Measurements from ENCODE around the gene ZNF627.
"Not testable (repeated sequence)": the region's sequence is repeated elsewhere in the genome, so short reads cannot be mapped to it uniquely, and the experiment has no call there.

Gene ZNF627

DNA sequence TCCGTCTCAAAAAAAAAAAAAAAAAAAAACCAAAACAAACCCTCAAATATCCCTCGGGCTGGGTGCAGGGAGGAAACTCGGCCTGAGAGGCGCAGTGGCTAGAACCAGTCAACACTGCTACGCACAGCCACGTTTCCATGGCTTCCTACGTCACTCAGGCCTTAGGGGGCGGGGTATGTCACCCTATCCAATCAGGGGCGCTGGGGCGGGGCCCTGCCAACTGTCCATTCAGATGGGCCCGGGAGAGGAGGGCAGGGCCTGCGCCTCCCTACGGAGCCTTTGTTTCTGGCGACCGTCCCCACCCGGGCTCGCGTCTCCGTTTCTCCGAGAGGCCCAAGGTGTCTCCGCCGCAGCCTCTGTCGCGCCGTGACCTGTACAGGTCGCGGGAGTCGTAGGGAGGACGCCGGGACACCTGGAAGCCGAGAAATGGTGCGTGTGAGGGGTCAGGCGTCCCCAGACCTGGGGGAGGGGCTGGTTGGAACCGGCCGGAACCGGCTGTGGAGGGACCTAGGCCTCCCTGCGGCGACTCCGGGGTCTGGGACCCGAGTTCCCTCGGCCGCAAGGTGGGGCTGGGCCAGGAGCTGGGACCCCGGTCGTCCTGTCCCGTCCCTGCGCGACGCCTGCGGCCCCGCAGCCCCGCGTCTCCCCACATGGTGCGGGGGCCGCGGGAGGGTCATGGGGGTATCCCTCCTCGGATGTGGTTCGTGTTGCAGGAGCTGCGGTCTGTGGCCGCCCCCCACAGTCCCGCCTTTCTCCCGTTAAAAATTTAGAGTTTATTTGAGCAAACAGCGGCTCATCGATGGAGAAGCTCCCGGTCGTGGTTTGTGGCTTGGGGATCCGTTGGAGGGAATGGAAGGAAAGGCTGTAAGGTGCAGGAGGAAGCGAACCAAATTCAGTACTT lies at the start of gene ZNF627:
Gene ZNF627 (plus strand): TSS at position 282 of the 901 bp plus-strand sequence. CDS start 145 bp downstream, at position 427.
- peak; percentile 96 for DNase-seq (ENCODE audit: low read depth, low spot score)

GRCh38 chr19:11547929-11548700 lies 49.2 kb upstream of the ZNF627 start:
- DNase-seq (ENCODE audit: low read depth, low spot score) = no peak

DNA sequence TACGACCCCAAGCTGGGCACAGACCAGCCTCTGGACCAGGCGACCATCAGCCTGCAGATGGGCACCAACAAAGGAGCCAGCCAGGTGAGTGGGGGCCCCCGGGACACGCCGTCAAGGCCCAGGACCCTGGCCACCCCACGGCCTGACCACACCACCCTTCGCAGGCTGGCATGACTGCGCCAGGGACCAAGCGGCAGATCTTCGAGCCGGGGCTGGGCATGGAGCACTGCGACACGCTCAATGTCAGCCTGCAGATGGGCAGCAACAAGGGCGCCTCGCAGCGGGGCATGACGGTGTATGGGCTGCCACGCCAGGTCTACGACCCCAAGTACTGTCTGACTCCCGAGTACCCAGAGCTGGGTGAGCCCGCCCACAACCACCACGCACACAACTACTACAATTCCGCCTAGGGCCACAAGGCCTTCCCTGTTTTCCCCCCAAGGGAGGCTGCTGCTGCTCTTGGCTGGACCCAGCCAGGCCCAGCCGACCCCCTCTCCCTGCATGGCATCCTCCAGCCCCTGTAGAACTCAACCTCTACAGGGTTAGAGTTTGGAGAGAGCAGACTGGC lies 47.8 kb upstream of the ZNF627 start:
- no peak for DNase-seq (ENCODE audit: low read depth, low spot score)

DNA sequence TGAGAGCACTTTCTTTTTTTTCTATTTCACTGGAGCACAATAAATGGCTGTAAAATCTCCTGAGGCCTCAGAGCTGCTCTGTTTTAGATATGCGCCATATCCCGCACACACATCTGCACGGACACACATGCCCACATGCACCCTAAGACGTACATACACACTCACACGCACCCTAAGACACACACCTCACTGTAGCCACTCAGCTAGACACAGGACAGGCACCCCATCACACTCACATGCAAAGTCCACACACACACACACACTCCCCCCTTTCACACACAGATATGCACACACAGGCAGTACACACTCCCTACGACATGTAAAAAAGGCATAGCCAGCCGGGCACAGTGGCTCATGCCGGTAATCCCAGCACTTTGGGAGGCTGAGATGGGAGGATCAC lies 47.0 kb upstream of the ZNF627 start:
- DNase-seq (ENCODE audit: low read depth, low spot score) = no peak

GRCh38 chr19:11551603-11552235 lies 45.6 kb upstream of the ZNF627 start:
- DNase-seq (ENCODE audit: low read depth, low spot score) = no peak

DNA sequence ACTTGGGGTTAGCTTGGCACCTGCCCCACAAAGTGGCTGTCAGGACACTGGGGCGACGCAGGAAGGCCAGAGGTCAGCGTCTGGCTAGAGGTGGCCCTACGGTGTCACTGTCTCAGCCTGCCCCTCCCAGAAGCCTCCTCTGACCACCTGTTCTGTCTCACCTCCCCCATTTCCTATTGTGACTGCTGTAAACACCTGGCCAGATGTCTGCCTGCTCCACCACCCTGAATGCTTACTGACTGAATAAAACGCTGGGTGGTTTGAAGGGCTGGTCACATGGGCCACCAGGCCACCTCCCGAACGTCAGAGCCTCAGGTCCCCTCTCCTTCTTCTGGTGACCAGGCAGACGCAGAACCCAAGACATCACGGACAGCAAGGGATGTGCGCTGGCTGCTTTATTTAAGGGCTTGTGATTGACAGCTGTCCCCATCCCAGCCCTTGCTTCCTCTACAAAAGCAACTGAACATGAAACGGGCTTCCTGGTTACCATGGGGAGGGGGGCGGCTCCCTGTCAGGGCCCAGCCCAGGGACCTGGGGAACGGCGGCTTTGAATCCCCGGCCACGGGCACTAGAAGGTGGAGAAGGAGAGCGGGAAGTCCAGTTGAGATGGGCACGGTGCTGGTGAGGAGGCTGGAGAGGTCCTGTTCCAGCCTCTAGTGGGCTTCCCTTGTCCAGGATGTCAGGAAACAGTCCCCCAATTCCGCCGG lies 44.5 kb upstream of the ZNF627 start:
- DNase-seq (ENCODE audit: low read depth, low spot score) = no peak

GRCh38 chr19:11554160-11554559 lies 43.1 kb upstream of the ZNF627 start:
- no peak for DNase-seq (ENCODE audit: low read depth, low spot score)

- no peak for DNase-seq (ENCODE audit: low read depth, low spot score)
Observed at GRCh38 chr19:11555246-11555645, 42.0 kb upstream of the ZNF627 start.

DNA sequence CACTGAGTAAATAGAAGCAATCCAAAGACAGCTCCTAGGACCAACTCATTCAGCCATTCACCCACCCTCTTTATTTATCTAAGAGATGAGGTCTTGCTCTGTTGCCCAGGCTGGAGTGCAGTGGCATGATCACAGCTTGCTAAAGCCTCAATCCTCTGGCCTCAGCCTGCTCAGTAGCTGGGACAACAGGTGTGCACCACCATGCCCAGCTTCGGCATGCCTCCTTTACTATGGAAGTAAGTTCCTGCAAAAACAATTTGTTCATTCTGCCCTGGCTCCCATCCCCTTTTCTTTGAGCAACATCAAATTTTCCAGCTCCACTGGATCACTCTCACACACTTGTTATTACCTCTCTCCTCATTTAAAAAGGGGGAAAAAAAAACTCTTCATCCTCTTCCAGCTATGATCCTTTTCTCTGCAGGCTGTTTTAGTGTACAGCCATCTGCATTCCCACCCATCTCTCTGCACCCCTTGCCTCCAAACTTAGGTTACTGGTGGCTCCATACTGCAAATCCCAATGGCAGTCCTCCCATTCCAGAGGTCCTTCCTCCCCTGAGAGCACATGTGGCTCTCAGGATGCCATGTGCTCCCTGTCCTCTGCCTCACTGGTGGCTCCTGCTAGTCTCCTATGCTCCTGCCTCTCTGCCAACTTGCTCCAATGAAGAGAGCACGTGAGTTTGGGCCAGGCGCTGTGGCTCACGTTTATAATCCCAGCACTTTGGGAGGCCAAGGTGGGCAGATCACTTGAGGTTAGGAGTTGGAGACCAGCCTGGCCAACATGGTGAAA lies 40.5 kb upstream of the ZNF627 start:
- no peak for DNase-seq (ENCODE audit: low read depth, low spot score)

DNA sequence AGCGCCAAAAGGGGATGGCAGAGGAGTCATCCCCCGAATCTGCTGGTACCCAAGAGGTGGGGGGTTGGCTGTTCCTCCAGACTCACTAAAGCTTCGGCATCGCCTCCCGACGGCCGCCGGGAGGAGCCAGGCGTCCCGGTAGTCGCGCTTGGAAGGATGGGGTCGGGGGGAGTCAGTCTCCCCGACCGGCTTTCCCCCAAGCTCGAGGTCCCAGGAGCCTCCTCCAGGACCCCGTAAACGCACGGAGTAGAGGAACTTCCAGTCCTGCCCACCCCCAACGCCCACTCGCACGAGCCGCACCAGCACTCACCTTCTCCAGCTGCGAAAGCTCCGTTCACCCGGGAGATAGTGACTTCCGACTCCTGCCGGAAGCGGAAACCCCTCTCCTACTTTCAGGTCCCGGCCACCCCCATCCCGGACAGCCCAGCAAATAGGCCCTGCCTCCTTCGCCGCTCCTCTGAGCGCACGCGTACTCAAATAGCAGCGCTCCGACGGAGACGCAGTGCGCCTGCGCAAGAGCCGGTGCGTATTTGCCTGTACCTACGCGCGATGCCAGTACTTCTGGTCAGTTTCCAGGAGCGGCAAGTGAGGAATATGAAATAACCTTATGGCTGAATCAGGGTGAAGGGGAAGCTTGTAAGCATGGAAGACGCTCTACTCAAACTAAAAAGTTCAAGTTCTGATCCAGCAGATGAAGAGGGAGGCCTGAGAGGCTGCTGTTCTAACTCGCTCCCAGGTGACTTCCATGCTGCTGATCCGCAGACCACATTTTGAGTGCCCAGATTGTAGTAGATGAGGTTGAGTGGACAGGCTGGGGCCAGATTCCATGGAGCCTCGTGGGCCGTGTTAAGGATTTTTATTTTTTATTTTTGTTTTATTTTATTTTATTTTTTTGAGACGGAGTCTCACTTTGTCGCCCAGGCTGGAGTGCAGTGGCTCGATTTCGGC lies 38.1 kb upstream of the ZNF627 start, which contains the start of gene ELOF1:
Gene ELOF1 (minus strand): TSS at position 350 of the 948 bp plus-strand sequence. CDS start 4,883 bp downstream, outside the sequence.
- DNase-seq (ENCODE audit: low read depth, low spot score) = peak; percentile 96

GRCh38 chr19:11560404-11561051 lies 36.8 kb upstream of the ZNF627 start:
- peak; percentile 44 for DNase-seq (ENCODE audit: low read depth, low spot score)

- no peak for DNase-seq (ENCODE audit: low read depth, low spot score)
Observed at GRCh38 chr19:11563532-11563931, 33.8 kb upstream of the ZNF627 start.

GRCh38 chr19:11564082-11564807 lies 33.0 kb upstream of the ZNF627 start:
- DNase-seq (ENCODE audit: low read depth, low spot score) = not testable (repeated sequence)

DNA sequence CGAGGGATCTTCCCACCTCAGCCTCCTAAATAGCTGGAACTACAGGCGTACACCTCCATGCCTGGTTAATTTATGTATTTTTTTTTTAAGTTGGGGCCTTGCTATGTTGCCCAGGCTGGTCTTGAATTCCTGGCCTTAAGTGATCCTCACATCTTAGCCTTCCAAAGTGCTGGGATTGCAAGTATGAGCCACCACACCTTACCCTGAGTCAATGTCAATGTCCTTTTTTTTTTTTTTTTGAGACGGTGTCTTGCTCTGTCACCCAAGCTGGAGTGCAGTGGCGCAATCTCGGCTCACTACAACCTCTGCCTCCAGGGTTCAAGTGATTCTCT lies 31.7 kb upstream of the ZNF627 start:
- not testable (repeated sequence) for DNase-seq (ENCODE audit: low read depth, low spot score)

- no peak for DNase-seq (ENCODE audit: low read depth, low spot score)
Observed at GRCh38 chr19:11566164-11566563, 31.1 kb upstream of the ZNF627 start.

DNA sequence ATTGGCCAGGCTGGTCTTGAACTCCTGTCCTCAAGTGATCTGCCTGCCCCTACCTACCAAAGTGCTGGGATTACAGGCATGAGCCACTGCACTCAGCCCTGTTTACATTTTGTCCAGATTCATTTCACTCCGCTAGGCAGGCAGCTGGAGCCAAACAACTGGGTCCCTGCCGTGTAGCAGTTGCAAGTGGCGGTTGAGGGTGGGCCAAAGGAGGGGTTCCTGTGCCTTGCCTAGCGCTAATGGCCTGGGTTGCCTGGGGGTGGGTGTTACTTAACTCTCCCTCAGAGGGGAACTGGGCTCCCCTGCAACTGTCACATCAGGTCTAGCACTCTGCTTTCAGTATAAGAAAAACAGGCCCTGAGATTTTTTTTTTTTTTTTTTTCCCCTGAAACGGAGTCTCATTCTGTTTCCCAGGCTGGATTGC lies 27.2 kb upstream of the ZNF627 start:
- no peak for DNase-seq (ENCODE audit: low read depth, low spot score)

DNA sequence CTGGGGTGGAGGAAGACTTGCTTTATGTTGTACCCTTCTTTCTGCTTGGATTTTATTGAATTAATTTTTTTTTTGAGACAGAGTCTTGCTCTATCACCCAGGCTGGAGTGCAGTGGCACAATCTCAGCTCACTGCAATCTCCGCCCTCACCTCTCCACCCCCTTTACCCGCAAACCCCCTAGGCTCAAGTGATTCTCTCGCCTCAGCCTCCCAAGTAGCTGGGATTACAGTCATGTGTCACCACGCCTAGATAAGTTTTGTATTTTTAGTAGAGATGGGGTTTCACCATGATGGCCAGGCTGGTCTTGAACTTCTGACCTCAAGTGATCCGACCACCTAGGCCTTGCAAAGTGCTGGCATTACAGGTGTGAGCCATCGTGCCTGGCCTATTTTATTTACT lies 23.9 kb upstream of the ZNF627 start:
- not testable (repeated sequence) for DNase-seq (ENCODE audit: low read depth, low spot score)

DNA sequence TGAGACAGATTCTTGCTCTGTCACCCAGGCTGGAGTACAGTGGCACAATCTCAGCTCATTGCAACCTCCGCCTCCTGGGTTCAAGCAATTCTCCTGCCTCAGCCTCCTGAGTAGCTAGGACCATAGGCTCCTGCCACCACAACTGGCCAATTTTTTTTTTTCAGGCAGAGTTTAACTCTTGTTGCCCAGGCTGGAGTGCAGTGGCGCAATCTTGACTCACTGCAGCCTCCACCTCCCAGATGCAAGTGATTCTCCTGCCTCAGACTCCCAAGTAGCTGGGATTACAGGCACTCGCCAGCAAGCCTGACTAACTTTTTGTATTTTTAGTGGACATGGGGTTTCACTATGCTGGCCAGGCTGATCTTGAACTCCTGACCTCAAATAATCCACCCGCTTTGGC lies 23.5 kb upstream of the ZNF627 start:
- not testable (repeated sequence) for DNase-seq (ENCODE audit: low read depth, low spot score)

All from activated CD4-positive, CD25-positive, alpha-beta regulatory T cell treated with anti-CD3 and anti-CD28 coated beads, Interleukin-2, amount 50 U/mL, for 16 hours (primary cell).